Subcutaneous adipose tissue (tissue), 4 donors: ENCODE measurements around the gene H6PD. TPM values are rescaled to one million over a fixed set of nuclear protein-coding genes. Genes with fewer than 3 reads are reported as not detected.

Source experiments
- CTCF ChIP-seq: fragments of 450-650 bp; IDR thresholded peaks from one replicate; pipeline ENCODE4 v1.5.1; 2016; ENCODE audit warnings: low read depth, mild to moderate bottlenecking, control low read depth, antibody characterized with exemption, moderate library complexity
- total RNA-seq, 4 donors: library from RNA; depleted of rRNA; stranded (reverse); fragments of >200 nt; gene quantifications; one replicate each; pipeline ENCODE4 v1.1.0, GENCODE V29; 2016

Gene H6PD
- total RNA-seq, 4 donors from 2014 or later, result 46.7 to 105 (median 59.9) TPM

GRCh38 chr1:9193233-9193625 is 41.3 kb upstream of the H6PD start:
- no peak for TF ChIP-seq CTCF

- no peak for TF ChIP-seq CTCF
Measured at GRCh38 chr1:9194024-9194423, 40.5 kb upstream of the H6PD start.

- TF ChIP-seq CTCF, result no peak
Measured at GRCh38 chr1:9195651-9196050, 38.9 kb upstream of the H6PD start.

- TF ChIP-seq CTCF, result no peak
Measured at GRCh38 chr1:9196129-9197040, 38.2 kb upstream of the H6PD start.

GRCh38 chr1:9197186-9198099 is 37.1 kb upstream of the H6PD start:
- no peak for TF ChIP-seq CTCF

- no peak for TF ChIP-seq CTCF
Measured at GRCh38 chr1:9198538-9199361, 35.8 kb upstream of the H6PD start.
